GM21423 (cell line): ENCODE measurements around the gene UBE4A.

Experiments used
- ATAC-seq: cut with Tn5 transposase; IDR thresholded peaks from one replicate; pipeline ENCODE4 v1.9.1; 2021; ENCODE audit warnings: mild to moderate bottlenecking, moderate library complexity; ENCODE audit not compliant: unreplicated experiment

UBE4A gene

GRCh38 chr11:118341815-118342489, 17.4 kb upstream of the UBE4A start:
- no peak for ATAC-seq

- ATAC-seq: no peak
Measured at GRCh38 chr11:118342503-118343161, 16.8 kb upstream of the UBE4A start, which contains the start of gene CD3D. TSS of gene CD3D (minus strand) at chr11:118342705. CDS start at chr11:118342607, 98 bp downstream.

DNA sequence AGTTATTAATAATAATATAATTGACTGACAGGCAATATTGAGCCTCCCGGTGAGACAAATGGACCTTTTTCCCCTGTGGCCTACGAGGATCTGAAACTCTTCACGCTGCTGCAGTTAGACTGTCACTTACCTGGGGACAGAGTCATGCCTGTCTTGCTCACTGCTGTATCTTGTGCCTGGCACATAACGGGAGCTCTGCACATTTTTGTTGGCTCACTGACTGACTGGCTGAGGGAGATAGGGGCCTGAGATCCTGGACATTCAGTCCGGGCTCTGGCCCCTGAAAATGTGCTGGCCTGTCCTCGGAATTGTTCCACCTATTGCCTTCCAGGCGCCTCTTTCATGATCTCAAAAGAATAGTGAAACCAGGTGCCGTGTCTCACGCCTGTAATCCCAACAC, 16.2 kb upstream of the UBE4A start:
- ATAC-seq: no peak

DNA sequence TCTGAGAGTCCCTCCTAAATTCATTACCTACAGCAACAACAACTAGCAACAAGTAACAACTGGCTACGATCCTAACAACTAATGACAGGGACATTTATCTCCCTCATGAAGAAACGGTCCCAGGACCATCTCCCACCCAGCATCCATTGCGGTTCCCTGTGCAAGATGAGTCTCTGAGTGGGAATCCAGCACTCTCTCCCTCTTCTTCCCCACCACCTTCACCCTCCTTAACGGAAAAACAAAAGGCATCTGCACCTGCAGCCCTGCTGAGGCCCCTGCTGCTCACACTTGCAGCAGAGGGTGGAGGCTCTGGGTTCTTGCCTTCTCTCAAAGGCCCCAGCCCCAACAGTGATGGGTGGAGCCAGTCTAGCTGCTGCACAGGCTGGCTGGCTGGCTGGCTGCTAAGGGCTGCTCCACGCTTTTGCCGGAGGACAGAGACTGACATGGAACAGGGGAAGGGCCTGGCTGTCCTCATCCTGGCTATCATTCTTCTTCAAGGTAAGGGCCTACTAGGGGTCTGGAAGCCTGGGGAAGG, 15.4 kb upstream of the UBE4A start, which contains the start of gene CD3G:
Gene CD3G, plus strand, starts transcription at position 364 of the 535 bp plus-strand sequence. Its CDS starts 80 bp downstream, at position 444.
- ATAC-seq: no peak

GRCh38 chr11:118349475-118349874, 9.9 kb upstream of the UBE4A start:
- ATAC-seq: no peak

- no peak for ATAC-seq
Measured at GRCh38 chr11:118353084-118353710, 6.2 kb upstream of the UBE4A start.

DNA sequence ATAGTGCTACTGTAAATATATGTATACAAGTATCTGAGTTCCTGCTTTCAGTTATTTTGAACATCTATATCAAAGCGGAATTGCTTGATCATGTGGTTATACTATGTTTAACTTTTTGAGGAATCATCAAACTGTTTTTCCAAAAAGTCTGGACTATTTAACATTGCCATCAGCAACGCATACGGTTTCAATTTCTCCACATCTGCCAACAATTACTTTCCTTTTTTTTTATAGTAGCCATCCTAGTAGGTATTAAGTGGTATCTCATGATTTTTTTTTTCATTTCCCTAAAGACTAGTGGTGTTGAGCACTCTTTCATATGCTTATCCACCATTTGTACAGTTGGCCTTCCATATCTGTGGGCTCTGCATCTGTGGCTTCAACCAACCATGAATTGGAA, 1.3 kb upstream of the UBE4A start:
- no peak for ATAC-seq

DNA sequence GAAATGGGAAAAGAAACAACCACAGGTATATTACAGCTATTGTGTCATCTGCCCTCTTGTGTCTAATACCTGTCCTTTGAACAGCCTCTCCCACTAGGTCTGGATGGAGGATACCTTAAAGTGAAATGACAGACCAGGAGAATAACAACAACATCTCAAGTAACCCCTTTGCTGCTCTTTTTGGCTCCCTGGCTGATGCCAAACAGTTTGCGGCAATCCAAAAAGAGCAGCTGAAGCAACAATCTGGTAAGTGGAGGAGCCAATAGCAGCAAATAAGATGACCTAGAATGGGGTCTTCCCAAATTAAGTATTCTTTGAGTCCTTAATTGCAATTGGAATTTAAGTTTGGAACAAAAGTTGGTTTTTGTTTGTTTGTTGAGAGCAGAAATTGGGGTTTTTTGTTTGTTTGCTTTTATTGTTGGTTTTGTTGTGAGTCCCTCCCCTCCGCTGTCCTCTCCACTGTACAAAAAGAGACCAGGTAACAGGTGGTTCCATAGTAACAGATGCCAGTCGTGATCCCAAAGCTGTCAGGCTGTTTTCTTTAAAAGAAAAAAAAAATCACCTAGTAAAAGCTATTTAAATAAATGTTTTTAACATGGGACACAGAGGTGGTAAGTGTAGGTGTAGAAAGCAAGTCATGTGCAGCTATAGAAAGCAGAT, 5.7 kb downstream of the UBE4A start:
- ATAC-seq: no peak

DNA sequence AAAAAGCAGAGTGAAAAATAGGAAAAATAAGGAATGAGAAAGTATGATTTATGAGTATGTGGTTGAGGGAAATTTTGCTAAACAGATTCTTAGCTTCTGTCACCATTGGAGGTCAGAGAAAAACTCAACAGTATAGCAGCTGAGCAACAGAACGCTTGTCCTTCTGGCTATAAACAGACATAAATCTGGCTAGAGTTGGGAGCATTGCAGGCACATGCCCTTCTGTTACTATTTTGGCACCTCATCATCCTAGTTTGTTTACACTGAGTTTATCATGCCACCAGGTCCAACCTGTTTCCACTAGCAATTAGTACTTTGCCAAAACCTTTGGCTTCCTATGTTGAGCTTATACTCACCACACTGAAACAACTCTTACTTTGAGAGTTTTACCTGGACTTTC, 6.9 kb downstream of the UBE4A start:
- no peak for ATAC-seq

DNA sequence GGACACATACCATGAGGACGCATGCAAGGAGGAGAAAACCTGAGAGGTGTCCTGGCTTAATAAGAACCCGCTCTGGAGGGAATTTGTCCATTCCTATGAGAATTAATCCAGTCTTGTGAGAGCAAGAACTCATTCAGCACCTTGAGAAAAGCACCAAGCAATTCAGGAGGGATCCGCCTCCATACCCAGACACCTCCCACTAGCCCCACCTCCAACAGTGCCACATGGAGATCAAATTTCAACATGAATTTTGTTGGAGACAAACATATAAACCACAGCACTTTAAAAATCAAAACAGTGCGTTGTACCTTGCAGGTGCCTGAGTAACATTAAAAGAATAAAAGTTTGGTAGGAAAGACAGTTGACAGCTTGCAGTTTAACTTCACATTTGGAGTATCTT, 11.4 kb downstream of the UBE4A start:
- ATAC-seq: no peak

GRCh38 chr11:118373263-118373662, 13.9 kb downstream of the UBE4A start:
- no peak for ATAC-seq

DNA sequence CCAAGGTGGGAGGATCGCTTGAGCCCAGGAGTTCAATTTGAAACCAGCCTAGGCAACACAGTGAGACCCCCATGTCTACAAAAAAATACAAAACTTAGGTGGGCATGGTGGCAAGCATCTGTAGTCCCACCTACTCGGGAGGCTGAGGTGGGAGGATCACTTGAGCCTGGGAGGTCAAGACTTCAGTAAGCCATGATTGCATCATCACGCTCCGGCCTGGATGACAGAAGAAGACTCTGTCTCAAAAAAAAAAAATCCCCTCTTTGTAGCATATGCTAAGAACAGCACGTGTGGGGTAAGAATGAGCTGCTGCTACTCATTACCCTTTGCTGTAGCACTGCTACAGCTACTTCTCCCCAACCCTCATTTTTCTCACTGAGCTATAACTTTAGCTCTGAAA, 14.5 kb downstream of the UBE4A start:
- no peak for ATAC-seq

- no peak for ATAC-seq
Measured at GRCh38 chr11:118374729-118375128, 15.3 kb downstream of the UBE4A start.

DNA sequence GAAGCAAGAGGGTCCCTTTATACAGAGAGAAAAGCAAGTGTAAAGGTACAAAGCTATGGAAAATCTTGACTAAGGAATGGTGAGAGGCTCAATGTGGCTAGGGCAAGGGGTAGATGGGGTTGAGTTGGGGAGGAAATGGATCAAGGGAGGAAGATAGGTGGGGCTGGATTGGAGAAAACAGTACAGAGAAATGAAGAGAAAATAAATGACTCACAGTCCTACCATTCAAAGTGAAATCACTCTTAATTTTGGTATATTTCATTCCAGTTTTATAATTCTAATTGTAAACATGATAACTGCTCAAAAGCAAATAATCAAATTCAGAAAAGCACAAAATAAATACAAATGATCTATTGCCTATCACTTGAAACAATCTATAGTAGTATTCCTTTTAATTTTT, 16.6 kb downstream of the UBE4A start:
- no peak for ATAC-seq

DNA sequence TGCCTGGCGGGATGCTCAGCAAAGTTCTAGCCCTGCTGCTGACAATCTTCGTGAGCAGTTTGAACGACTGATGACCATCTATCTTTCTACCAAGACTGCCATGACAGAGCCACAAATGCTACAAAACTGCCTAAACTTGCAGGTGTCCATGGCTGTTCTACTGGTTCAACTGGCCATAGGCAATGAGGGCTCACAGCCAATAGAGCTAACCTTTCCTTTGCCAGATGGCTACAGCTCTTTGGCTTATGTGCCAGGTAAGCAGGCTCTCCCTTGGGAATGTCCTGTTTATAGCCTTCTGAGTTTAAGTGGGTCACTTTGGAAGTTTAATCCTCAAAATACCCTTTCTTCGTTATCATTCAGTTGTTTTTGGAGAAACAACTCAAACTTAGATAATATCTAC, 20.1 kb downstream of the UBE4A start:
- ATAC-seq: no peak

DNA sequence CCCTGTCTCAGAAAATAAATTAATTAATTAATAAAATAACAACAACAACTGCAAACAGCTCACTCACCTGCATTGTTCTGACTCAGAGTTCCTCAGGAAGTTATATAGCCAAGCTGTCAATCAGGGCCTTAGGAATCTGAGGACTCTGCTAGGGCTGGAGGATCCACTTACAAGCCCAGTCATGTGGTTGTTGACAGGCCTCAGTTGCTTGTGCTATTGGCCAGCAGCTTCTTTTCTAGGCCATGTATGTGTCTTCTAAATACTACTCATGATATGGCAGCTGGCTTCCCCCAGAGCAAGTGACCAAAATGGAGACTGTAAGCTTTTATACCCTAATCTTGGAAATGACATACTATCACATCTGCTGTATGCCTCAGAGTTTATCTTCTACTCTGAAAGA, 21.2 kb downstream of the UBE4A start:
- no peak for ATAC-seq

GRCh38 chr11:118382954-118383353, 23.6 kb downstream of the UBE4A start:
- no peak for ATAC-seq

GRCh38 chr11:118383657-118384056, 24.3 kb downstream of the UBE4A start:
- ATAC-seq: no peak

DNA sequence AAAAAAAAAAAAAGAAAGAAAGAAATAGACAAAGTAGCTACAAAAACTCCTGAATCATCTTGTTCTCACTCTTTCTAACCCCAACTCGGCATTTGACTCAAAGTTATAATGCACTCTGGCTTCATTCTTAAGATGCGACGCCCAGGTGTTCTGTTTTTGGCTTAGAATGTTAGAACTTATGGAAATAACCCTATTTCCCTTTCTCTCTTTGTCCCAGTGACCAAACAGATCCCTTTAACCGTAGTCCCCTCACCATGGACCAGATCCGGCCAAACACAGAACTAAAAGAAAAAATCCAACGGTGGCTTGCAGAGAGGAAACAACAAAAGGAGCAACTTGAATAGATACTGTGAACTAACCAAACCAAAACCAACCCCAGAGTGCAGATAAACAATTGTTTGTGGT, 36.7 kb downstream of the UBE4A start:
- ATAC-seq: no peak

GRCh38 chr11:118397448-118397847, 38.0 kb downstream of the UBE4A start:
- ATAC-seq: no peak
